HuH-7.5 (cell line): Measurements from ENCODE around the gene MRGPRG.

Experiments
- DNase-seq: peaks from one replicate; pipeline ENCODE4 v3.0.0; 2011; ENCODE audit warnings: low spot score

MRGPRG gene

DNA sequence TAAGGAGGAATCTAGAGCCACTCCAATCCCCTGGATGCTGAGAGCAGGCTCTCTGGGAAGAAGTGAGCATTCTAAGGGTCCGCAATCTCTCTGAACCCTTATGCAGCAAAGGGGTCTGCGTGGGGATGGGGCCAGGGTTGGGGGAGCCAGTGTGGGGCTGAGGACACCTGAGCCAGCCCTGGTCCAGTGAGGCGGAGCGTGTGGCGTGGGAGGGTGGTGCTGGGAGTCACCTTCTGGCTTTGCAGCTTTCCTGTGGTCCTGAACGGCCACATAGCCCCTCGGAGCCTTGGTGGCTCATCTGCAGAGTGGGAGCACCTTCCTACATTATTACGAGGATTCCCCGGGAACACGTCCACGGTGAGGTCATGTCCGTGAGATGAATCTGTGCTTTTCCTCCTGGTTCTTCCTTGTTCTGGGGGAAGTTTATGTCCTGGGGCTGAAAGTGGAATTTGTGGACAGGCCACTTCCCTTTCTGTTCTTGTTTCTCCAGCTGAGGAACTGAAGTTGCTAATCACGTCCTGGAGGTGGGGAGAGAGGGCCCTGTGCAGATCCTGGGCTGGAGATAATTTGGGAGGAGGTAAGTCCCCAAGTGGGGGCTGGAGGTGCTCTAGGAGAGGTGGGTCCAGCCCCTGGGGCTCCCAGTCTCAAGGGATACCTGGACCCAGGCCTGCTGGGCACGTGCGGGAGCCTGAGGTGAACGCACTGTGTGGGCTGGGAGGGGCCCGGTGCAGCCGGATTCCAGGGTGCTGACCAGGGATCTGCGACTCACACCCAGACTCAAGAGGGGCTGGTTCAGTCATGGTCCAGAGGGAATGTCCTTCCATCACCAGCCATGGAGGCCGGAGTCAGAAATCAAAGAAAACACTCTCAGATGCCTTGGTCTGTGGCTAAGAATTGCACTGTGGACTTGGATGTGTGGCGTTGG is 7.5 kb upstream of the MRGPRG start:
- no peak for DNase-seq

GRCh38 chr11:3225159-3225758 is 6.6 kb upstream of the MRGPRG start:
- DNase-seq = no peak

GRCh38 chr11:3224401-3225057 is 5.9 kb upstream of the MRGPRG start:
- DNase-seq = no peak

DNA sequence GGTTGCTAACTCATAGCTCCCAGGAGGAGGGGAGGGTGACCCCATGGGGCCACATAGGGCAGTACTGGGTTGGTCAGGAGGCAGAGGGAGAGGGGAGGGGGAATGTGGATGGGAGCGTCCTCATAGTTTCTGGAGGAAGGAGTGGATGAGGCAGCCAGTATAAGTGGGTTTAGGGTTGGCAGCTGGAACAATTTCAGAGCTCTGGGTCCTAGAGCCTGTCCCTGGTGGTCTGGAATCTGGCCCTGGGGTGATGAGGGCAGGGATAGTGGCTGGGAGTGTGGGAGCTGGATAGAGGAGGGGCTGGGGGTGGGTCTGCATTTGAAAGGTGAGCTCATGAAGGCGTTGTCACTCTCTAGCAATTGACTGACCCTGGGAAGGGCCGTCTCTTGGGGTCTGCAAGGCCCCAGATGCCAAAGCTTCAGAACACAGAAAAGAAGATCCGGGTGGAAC is 5.3 kb upstream of the MRGPRG start:
- no peak for DNase-seq

DNA sequence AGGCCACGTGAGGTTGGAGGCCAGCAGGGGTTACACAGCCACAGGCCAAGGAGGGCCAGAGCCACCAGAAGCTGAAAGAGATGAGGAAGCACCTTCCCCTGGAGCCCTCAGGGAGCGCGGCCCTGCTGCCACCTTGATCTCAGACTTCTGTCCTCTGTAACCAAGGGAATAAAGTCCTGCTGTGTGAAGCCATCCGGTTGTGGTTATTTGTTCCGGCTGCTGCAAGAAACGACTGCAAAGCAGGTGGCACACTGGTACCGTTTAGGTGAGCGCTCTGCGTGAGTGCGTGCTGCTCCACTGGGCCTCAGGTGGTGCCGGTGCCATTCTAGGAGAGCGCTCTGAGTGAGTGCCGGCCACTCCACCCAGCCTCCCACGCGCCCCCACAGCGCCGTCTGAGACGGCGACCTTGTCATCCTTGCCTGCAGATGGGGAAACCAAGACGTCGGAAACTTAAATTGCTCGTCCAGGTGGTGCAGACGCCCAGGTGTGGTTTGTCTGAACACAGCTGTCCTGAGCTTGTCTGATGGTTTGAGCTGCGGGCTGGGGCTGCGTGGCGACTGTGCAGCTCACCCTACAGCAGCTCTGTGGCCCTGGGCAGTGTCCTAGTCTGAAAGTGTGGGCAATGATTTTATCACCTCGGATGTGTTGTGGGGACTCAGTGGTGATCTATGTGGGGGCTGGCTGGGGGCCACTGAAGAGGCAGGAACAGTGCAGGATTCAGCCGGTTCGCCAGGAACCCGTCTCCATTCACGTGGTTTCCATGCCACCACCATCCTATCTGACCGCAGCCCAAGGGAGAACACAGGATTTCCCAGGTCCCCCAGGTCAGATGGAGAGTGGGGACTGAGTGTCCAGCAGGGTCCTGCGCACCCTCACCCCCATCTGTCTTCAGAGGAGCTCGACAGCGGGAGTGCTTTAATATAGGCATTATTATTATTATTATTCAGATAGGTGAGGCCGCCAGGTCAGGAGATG is 4.6 kb upstream of the MRGPRG start:
- DNase-seq = no peak

- DNase-seq = no peak
These were observed 3.6 kb upstream of the MRGPRG start for GRCh38 chr11:3222003-3222855.

DNA sequence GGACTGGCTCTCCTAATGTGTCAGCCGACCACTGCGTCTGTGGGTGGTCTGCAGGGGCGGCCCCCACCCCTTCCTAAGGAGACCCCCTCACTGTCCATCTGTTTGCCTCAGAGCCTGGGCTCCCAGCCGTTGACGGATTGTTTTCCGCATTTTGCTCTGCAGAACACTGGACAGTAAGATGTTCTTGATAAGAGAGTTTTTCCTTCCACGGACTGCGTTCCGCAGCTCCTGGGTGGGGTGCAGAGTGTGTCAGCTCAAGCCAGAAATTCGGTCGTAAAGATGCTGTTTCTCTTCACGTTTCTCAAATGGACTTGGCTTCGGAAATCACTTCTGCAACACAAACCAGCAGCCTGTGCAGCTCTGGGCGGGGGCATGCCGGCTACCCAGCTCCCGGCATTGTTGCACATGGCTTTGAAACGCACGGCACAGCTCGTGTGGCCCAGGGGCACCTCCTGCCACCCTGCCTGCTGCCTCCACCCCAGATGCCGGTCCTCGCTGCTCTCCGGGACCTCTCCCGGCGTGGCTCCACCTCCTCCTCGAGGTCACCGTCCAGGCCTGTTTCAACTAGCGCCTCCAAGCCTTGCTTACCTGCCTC is 2.9 kb upstream of the MRGPRG start:
- DNase-seq = no peak

- DNase-seq = no peak
These were observed 2.2 kb upstream of the MRGPRG start for GRCh38 chr11:3220521-3221407.

DNA sequence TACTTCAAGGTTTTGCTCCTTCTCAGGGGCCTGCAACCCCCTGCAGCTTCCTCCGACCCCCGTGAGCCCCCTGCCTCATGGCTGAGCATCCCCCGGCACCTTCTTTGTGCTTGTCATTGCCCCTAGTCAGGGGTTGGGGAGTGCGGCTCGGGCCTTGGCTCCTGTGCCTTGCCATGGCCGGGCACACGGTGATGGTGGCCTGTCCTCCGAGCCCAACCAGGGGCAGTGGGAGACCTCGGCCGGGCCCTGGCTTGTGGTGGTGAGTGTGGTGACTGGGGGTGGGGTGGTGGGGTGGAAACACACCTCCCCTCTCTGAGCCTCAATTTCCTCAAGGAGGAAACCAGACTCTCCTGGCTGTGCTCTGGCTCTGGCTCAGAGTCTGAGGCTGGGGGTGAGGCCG is 1.5 kb upstream of the MRGPRG start:
- no peak for DNase-seq

- no peak for DNase-seq
These were observed 774 bp upstream of the MRGPRG start for GRCh38 chr11:3219281-3219892.

DNA sequence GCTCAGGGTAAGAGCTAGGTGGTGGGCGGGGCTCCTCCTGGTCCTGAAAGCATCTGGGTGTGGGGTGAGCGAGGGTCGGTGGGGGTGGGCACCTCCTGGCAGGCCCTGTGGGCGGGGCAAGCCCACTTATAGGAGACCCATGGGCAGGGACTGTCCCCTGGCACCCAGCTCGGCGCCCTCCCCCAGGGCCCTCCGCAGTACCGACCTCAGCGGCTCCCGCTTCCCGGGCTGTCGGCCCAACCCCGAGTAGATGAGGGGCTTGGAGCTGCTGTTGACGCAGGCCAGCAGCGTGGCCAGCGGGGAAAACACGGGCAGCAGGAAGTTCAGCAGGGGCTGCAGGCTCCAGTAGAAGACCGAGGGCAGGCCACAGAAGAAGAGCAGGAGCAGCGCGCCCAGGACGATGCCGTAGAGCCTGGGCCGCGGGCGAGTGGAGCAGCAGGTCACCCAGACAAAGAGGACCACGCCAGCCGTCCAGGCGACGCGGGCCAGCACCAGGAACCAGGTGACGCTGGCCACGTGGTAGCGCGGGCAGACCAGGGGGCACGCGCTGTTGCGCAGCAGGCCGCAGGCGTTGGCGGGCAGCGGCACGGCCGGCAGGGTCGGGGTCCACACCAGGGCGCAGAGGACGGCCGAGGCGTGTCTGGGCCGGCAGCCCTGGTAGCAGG is 663 bp downstream of the MRGPRG start:
- no peak for DNase-seq

GRCh38 chr11:3216027-3216525 is 2.5 kb downstream of the MRGPRG start:
- DNase-seq = no peak

DNA sequence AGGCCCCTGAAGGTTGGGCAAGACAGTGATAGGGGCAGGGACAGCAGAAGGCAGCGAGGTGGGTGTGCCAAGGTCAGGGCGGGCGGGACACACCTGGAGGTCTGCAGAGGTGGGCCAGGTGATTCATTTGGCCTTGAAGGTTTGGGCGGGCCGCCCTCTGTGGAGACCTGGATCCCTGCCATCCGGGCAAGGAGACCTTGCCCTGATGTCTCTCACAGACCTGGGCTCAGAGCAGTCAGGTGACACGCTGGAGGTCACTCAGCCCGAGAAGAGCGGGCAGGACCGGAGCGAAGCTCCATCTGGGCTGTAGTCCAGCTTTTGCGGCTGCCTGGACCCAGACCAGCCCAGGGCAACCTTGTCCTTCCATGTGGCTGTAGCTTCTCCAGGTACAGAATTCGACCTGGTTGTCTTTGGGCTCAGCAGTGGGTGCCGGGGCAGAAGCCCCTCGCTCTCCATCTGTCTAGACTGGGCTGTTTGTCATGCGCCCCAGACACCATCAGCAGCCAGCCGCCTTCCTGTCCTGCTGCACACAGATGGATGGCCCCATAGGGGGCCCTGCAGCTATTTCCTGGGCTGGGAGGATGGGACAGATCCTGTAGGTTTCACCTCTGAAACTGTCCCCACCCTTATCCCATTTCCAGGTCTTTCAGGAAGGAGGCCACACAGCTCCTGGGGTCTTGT is 3.1 kb downstream of the MRGPRG start:
- DNase-seq = no peak

DNA sequence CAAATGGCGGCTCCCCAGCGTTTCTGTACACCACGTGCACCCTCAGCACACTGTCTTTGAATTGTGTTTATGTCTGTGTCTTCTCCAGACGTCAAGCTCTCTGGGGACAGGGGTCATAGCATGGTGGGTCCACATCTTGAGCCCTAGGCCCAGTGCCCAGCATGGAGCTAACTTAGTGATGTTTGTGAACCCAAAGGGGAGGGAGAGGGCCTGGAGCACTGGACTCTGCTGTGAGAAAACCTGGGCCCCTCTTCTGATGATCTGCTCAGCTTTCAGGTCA is 4.3 kb downstream of the MRGPRG start:
- no peak for DNase-seq

GRCh38 chr11:3213659-3214419 is 4.8 kb downstream of the MRGPRG start:
- no peak for DNase-seq

DNA sequence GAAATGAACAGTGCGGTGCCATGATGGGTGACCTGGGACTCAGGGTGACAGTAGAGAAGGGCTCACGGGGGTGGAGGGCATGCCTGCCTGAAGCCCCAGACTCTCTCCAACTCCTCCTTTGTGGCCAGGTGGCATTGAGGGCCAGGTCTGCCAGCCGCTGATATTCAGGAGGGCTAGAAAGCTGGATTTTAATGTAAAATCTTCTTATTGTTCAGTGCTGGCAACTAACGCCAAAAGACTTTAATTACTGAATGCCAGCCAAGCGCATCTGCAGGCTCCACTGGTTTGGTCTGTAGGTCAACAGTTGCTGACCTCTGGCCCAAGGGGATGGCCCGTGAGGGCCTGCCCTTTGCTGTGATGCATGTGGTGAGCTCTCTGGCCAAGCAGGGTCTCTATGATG is 10.3 kb downstream of the MRGPRG start:
- DNase-seq = no peak
